Stimulated activated CD4-positive, alpha-beta T cell treated with anti-CD3 and anti-CD28 coated beads, Interleukin-12 subunit alpha, Interleukin-12 subunit beta, amount 100 ng/mL, for 24 hours (primary cell): ENCODE measurements around the gene PPM1L.

Experiments
- DNase-seq, 2 experiments: peaks; one replicate each; pipeline ENCODE4 v3.0.0-alpha.2; 2020; ENCODE audit warnings: low read depth in 2 of 2

The PPM1L gene

GRCh38 chr3:160851629-160852210 lies 95.7 kb downstream of the PPM1L start:
- DNase-seq: no peak

- DNase-seq: no peak
Observed at GRCh38 chr3:160852856-160853255, 96.8 kb downstream of the PPM1L start.

- no peak for DNase-seq
Observed at GRCh38 chr3:160856450-160856849, 100.4 kb downstream of the PPM1L start.

- DNase-seq: no peak
Observed at GRCh38 chr3:160857476-160858119, 101.6 kb downstream of the PPM1L start.

GRCh38 chr3:160860346-160860745 lies 104.3 kb downstream of the PPM1L start:
- DNase-seq: no peak

GRCh38 chr3:160869825-160870224 lies 113.8 kb downstream of the PPM1L start:
- DNase-seq: no peak

- DNase-seq: no peak
Observed at GRCh38 chr3:160870327-160870726, 114.3 kb downstream of the PPM1L start.

GRCh38 chr3:160874736-160875135 lies 118.7 kb downstream of the PPM1L start:
- no peak for DNase-seq

- DNase-seq: no peak
Observed at GRCh38 chr3:160876643-160877042, 120.6 kb downstream of the PPM1L start.

GRCh38 chr3:160879859-160880258 lies 123.8 kb downstream of the PPM1L start:
- no peak for DNase-seq

GRCh38 chr3:160883373-160883772 lies 127.3 kb downstream of the PPM1L start:
- no peak for DNase-seq

GRCh38 chr3:160885791-160886286 lies 129.8 kb downstream of the PPM1L start:
- no peak for DNase-seq

- DNase-seq: no peak
Observed at GRCh38 chr3:160886421-160886820, 130.4 kb downstream of the PPM1L start.

GRCh38 chr3:160893207-160893606 lies 137.2 kb downstream of the PPM1L start:
- no peak for DNase-seq

GRCh38 chr3:160904691-160905090 lies 148.7 kb downstream of the PPM1L start:
- no peak for DNase-seq

GRCh38 chr3:160906646-160907045 lies 150.6 kb downstream of the PPM1L start:
- DNase-seq: no peak

- DNase-seq: no peak
Observed at GRCh38 chr3:160909917-160910316, 153.9 kb downstream of the PPM1L start.

GRCh38 chr3:160911411-160911810 lies 155.4 kb downstream of the PPM1L start:
- DNase-seq: no peak

GRCh38 chr3:160916472-160916871 lies 160.4 kb downstream of the PPM1L start:
- no peak for DNase-seq

- no peak for DNase-seq
Observed at GRCh38 chr3:160919942-160920341, 163.9 kb downstream of the PPM1L start.

- no peak for DNase-seq
Observed at GRCh38 chr3:160921020-160921635, 165.1 kb downstream of the PPM1L start.

GRCh38 chr3:160924776-160925175 lies 168.7 kb downstream of the PPM1L start:
- no peak for DNase-seq

GRCh38 chr3:160927620-160928019 lies 171.6 kb downstream of the PPM1L start:
- DNase-seq: no peak
